ENCODE measurements around the gene SNTG2.

- TF ChIP-seq CTCF (IDR thresholded peaks at IDR 0.05) (no peak), POLR2A (IDR thresholded peaks at IDR 0.05) (no peak)
These were observed 258.6 kb downstream of the SNTG2 start for GRCh38 chr2:1209246-1209645.

All from heart left ventricle (tissue), 13 donors.